ENCODE results near the gene TRIM33.
"Not testable (repeated sequence)": the region's sequence is repeated elsewhere in the genome, so short reads cannot be mapped to it uniquely, and the experiment has no call there.

TRIM33 gene

GRCh38 chr1:114455102-114455785 is 55.8 kb downstream of the TRIM33 start:
- Histone ChIP-seq H3K4me3 (ENCODE audit: low read depth in 1 of 2, low read length in 2 of 2) (no peak overlapping the region), H3K27ac (ENCODE audit: low read depth, low read length) (no peak overlapping the region), H3K36me3 (ENCODE audit: control insufficient read depth in 1 of 2, insufficient read depth in 2 of 2, low read length in 2 of 2) (peaks cover 9 to 27% of the 10 kb centered on the region in 2 donors), H3K27me3 (ENCODE audit: control insufficient read depth in 1 of 2, insufficient read depth in 2 of 2, low read length in 2 of 2) (no peaks in the 10 kb centered on the region), H3K4me1 (ENCODE audit: control insufficient read depth in 1 of 2, insufficient read depth in 2 of 2, low read length in 2 of 2) (no peaks in the 10 kb centered on the region), H3K9me3 (ENCODE audit: control insufficient read depth in 1 of 2, low read length in 2 of 2) (no peaks in the 10 kb centered on the region), H3K9ac (ENCODE audit: low read depth in 1 of 2, low read length in 2 of 2) (no peak overlapping the region)

GRCh38 chr1:114454539-114454938 is 56.5 kb downstream of the TRIM33 start:
- H3K4me1 ChIP-seq (ENCODE audit: control insufficient read depth in 1 of 2, insufficient read depth in 2 of 2, low read length in 2 of 2) = no peaks in the 10 kb centered on the region
- no peak overlapping the region for H3K27ac ChIP-seq (ENCODE audit: low read depth, low read length)
- no peak overlapping the region for H3K9ac ChIP-seq (ENCODE audit: low read depth in 1 of 2, low read length in 2 of 2)
- H3K36me3 ChIP-seq (ENCODE audit: control insufficient read depth in 1 of 2, insufficient read depth in 2 of 2, low read length in 2 of 2) = peaks cover 9 to 27% of the 10 kb centered on the region in 2 donors
- no peaks in the 10 kb centered on the region for H3K9me3 ChIP-seq (ENCODE audit: control insufficient read depth in 1 of 2, low read length in 2 of 2)
- H3K27me3 ChIP-seq (ENCODE audit: control insufficient read depth in 1 of 2, insufficient read depth in 2 of 2, low read length in 2 of 2) = no peaks in the 10 kb centered on the region
- H3K4me3 ChIP-seq (ENCODE audit: low read depth in 1 of 2, low read length in 2 of 2) = no peak overlapping the region

- peaks cover 9 to 35% of the 10 kb centered on the region in 2 donors for H3K36me3 ChIP-seq (ENCODE audit: control insufficient read depth in 1 of 2, insufficient read depth in 2 of 2, low read length in 2 of 2)
Measured at GRCh38 chr1:114453361-114453784, 57.6 kb downstream of the TRIM33 start.

GRCh38 chr1:114448370-114449036 is 62.5 kb downstream of the TRIM33 start:
- no peaks in the 10 kb centered on the region for H3K27me3 ChIP-seq (ENCODE audit: control insufficient read depth in 1 of 2, insufficient read depth in 2 of 2, low read length in 2 of 2)

More at GRCh38 chr1:114453361-114453784, 57.6 kb downstream of the TRIM33 start:
- no peaks in the 10 kb centered on the region for H3K4me1 ChIP-seq (ENCODE audit: control insufficient read depth in 1 of 2, insufficient read depth in 2 of 2, low read length in 2 of 2)
- H3K27ac ChIP-seq (ENCODE audit: low read depth, low read length) = no peak overlapping the region
- H3K4me3 ChIP-seq (ENCODE audit: low read depth in 1 of 2, low read length in 2 of 2) = no peak overlapping the region
- no peak overlapping the region for H3K9ac ChIP-seq (ENCODE audit: low read depth in 1 of 2, low read length in 2 of 2)
- no peaks in the 10 kb centered on the region for H3K9me3 ChIP-seq (ENCODE audit: control insufficient read depth in 1 of 2, low read length in 2 of 2)
- no peaks in the 10 kb centered on the region for H3K27me3 ChIP-seq (ENCODE audit: control insufficient read depth in 1 of 2, insufficient read depth in 2 of 2, low read length in 2 of 2)

GRCh38 chr1:114446198-114446597 is 64.8 kb downstream of the TRIM33 start:
- no peaks in the 10 kb centered on the region for H3K4me1 ChIP-seq (ENCODE audit: control insufficient read depth in 1 of 2, insufficient read depth in 2 of 2, low read length in 2 of 2)
- no peak overlapping the region for H3K9ac ChIP-seq (ENCODE audit: low read depth in 1 of 2, low read length in 2 of 2)
- H3K36me3 ChIP-seq (ENCODE audit: control insufficient read depth in 1 of 2, insufficient read depth in 2 of 2, low read length in 2 of 2) = peaks cover 3 to 15% of the 10 kb centered on the region in 2 donors
- H3K27me3 ChIP-seq (ENCODE audit: control insufficient read depth in 1 of 2, insufficient read depth in 2 of 2, low read length in 2 of 2) = no peaks in the 10 kb centered on the region
- no peak overlapping the region for H3K27ac ChIP-seq (ENCODE audit: low read depth, low read length)
- H3K4me3 ChIP-seq (ENCODE audit: low read depth in 1 of 2, low read length in 2 of 2) = no peak overlapping the region
- no peaks in the 10 kb centered on the region for H3K9me3 ChIP-seq (ENCODE audit: control insufficient read depth in 1 of 2, low read length in 2 of 2)

More at GRCh38 chr1:114448370-114449036, 62.5 kb downstream of the TRIM33 start:
- no peaks in the 10 kb centered on the region for H3K9me3 ChIP-seq (ENCODE audit: control insufficient read depth in 1 of 2, low read length in 2 of 2)
- H3K4me3 ChIP-seq (ENCODE audit: low read depth in 1 of 2, low read length in 2 of 2) = no peak overlapping the region
- peaks cover 3 to 13% of the 10 kb centered on the region in 2 donors for H3K36me3 ChIP-seq (ENCODE audit: control insufficient read depth in 1 of 2, insufficient read depth in 2 of 2, low read length in 2 of 2)
- H3K9ac ChIP-seq (ENCODE audit: low read depth in 1 of 2, low read length in 2 of 2) = no peak overlapping the region
- H3K4me1 ChIP-seq (ENCODE audit: control insufficient read depth in 1 of 2, insufficient read depth in 2 of 2, low read length in 2 of 2) = no peaks in the 10 kb centered on the region
- H3K27ac ChIP-seq (ENCODE audit: low read depth, low read length) = no peak overlapping the region

GRCh38 chr1:114443226-114443625 is 67.8 kb downstream of the TRIM33 start:
- peaks cover 3 to 15% of the 10 kb centered on the region in 2 donors for H3K36me3 ChIP-seq (ENCODE audit: control insufficient read depth in 1 of 2, insufficient read depth in 2 of 2, low read length in 2 of 2)
- not testable (repeated sequence) for H3K27me3 ChIP-seq (ENCODE audit: control insufficient read depth in 1 of 2, insufficient read depth in 2 of 2, low read length in 2 of 2); H3K9ac ChIP-seq (ENCODE audit: low read depth in 1 of 2, low read length in 2 of 2); H3K27ac ChIP-seq (ENCODE audit: low read depth, low read length); H3K4me3 ChIP-seq (ENCODE audit: low read depth in 1 of 2, low read length in 2 of 2); H3K9me3 ChIP-seq (ENCODE audit: control insufficient read depth in 1 of 2, low read length in 2 of 2); H3K4me1 ChIP-seq (ENCODE audit: control insufficient read depth in 1 of 2, insufficient read depth in 2 of 2, low read length in 2 of 2)

GRCh38 chr1:114441332-114441731 is 69.7 kb downstream of the TRIM33 start:
- Histone ChIP-seq H3K9ac (ENCODE audit: low read depth in 1 of 2, low read length in 2 of 2) (no peak overlapping the region), H3K27ac (ENCODE audit: low read depth, low read length) (no peak overlapping the region), H3K4me3 (ENCODE audit: low read depth in 1 of 2, low read length in 2 of 2) (no peak overlapping the region), H3K9me3 (ENCODE audit: control insufficient read depth in 1 of 2, low read length in 2 of 2) (no peaks in the 10 kb centered on the region), H3K36me3 (ENCODE audit: control insufficient read depth in 1 of 2, insufficient read depth in 2 of 2, low read length in 2 of 2) (peaks cover 3 to 15% of the 10 kb centered on the region in 2 donors), H3K27me3 (ENCODE audit: control insufficient read depth in 1 of 2, insufficient read depth in 2 of 2, low read length in 2 of 2) (no peaks in the 10 kb centered on the region), H3K4me1 (ENCODE audit: control insufficient read depth in 1 of 2, insufficient read depth in 2 of 2, low read length in 2 of 2) (no peaks in the 10 kb centered on the region)

- Histone ChIP-seq H3K4me1 (ENCODE audit: control insufficient read depth in 1 of 2, insufficient read depth in 2 of 2, low read length in 2 of 2) (peaks cover 0 to 6% of the 10 kb centered on the region in 2 donors), H3K27me3 (ENCODE audit: control insufficient read depth in 1 of 2, insufficient read depth in 2 of 2, low read length in 2 of 2) (no peaks in the 10 kb centered on the region), H3K27ac (ENCODE audit: low read depth, low read length) (no peak overlapping the region), H3K9me3 (ENCODE audit: control insufficient read depth in 1 of 2, low read length in 2 of 2) (no peaks in the 10 kb centered on the region), H3K36me3 (ENCODE audit: control insufficient read depth in 1 of 2, insufficient read depth in 2 of 2, low read length in 2 of 2) (peaks cover 0 to 15% of the 10 kb centered on the region in 2 donors), H3K4me3 (ENCODE audit: low read depth in 1 of 2, low read length in 2 of 2) (no peak overlapping the region), H3K9ac (ENCODE audit: low read depth in 1 of 2, low read length in 2 of 2) (no peak overlapping the region)
Measured at GRCh38 chr1:114439369-114439768, 71.6 kb downstream of the TRIM33 start.

- no peak overlapping the region for H3K9ac ChIP-seq (ENCODE audit: low read depth in 1 of 2, low read length in 2 of 2)
- H3K4me1 ChIP-seq (ENCODE audit: control insufficient read depth in 1 of 2, insufficient read depth in 2 of 2, low read length in 2 of 2) = peaks cover 0 to 6% of the 10 kb centered on the region in 2 donors
- no peak overlapping the region for H3K27ac ChIP-seq (ENCODE audit: low read depth, low read length)
- H3K9me3 ChIP-seq (ENCODE audit: control insufficient read depth in 1 of 2, low read length in 2 of 2) = no peaks in the 10 kb centered on the region
- H3K27me3 ChIP-seq (ENCODE audit: control insufficient read depth in 1 of 2, insufficient read depth in 2 of 2, low read length in 2 of 2) = no peaks in the 10 kb centered on the region
- H3K4me3 ChIP-seq (ENCODE audit: low read depth in 1 of 2, low read length in 2 of 2) = no peak overlapping the region
- peaks cover 0 to 17% of the 10 kb centered on the region in 2 donors for H3K36me3 ChIP-seq (ENCODE audit: control insufficient read depth in 1 of 2, insufficient read depth in 2 of 2, low read length in 2 of 2)
Measured at GRCh38 chr1:114437812-114438211, 73.2 kb downstream of the TRIM33 start.

GRCh38 chr1:114436799-114437198 is 74.2 kb downstream of the TRIM33 start:
- Histone ChIP-seq H3K27me3 (ENCODE audit: control insufficient read depth in 1 of 2, insufficient read depth in 2 of 2, low read length in 2 of 2) (no peaks in the 10 kb centered on the region), H3K27ac (ENCODE audit: low read depth, low read length) (no peak overlapping the region), H3K9ac (ENCODE audit: low read depth in 1 of 2, low read length in 2 of 2) (no peak overlapping the region), H3K9me3 (ENCODE audit: control insufficient read depth in 1 of 2, low read length in 2 of 2) (no peaks in the 10 kb centered on the region), H3K4me3 (ENCODE audit: low read depth in 1 of 2, low read length in 2 of 2) (no peak overlapping the region), H3K36me3 (ENCODE audit: control insufficient read depth in 1 of 2, insufficient read depth in 2 of 2, low read length in 2 of 2) (peaks cover 0 to 22% of the 10 kb centered on the region in 2 donors), H3K4me1 (ENCODE audit: control insufficient read depth in 1 of 2, insufficient read depth in 2 of 2, low read length in 2 of 2) (peaks cover 0 to 6% of the 10 kb centered on the region in 2 donors)

Measured in duodenal mucosa (tissue), 2 donors.